ENCODE measurements around the gene XYLT1.

The XYLT1 gene

GRCh38 chr16:17070882-17071592 lies 399.7 kb downstream of the XYLT1 start:
- H3K9ac ChIP-seq (ENCODE audit: low read length) = peak overlapping the region; percentile 3

DNA sequence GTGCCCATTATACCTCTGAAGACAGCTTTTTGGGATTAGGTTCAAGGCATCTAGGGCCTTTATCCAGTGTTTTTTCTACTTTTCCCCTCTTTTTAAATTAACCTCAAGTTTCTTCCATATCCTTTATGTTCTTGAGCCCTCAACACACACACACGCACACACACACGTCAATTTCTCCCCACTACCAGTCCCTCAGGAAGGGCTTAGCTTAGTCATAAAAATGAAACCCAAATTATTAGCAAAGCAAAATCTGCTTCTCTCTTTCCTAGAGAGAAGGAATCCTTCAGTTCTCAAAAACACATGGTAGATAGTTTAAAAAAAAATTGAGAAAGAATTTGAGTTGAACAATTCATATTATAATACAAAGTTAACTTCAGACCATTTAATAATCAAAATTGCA lies 401.1 kb downstream of the XYLT1 start:
- H3K27ac ChIP-seq (ENCODE audit: low read length) = no peak overlapping the region
- H3K4me3 ChIP-seq (ENCODE audit: low read length) = no peak overlapping the region
- no peaks in the 10 kb centered on the region for H3K36me3 ChIP-seq (ENCODE audit: control insufficient read depth, low read depth, low read length)
- no peaks in the 10 kb centered on the region for H3K9me3 ChIP-seq (ENCODE audit: control insufficient read depth, low read depth, low read length)
- no peaks in the 10 kb centered on the region for H3K27me3 ChIP-seq (ENCODE audit: control insufficient read depth, insufficient read depth, low read length)
- H3K4me1 ChIP-seq (ENCODE audit: control insufficient read depth, low read depth, low read length) = peaks cover 4% of the 10 kb centered on the region
- no peak overlapping the region for H3K9ac ChIP-seq (ENCODE audit: low read length)

More at GRCh38 chr16:17070882-17071592, 399.7 kb downstream of the XYLT1 start:
- H3K4me1 ChIP-seq (ENCODE audit: control insufficient read depth, low read depth, low read length) = peaks cover 4% of the 10 kb centered on the region
- H3K4me3 ChIP-seq (ENCODE audit: low read length) = peak overlapping the region; percentile 45
- H3K27me3 ChIP-seq (ENCODE audit: control insufficient read depth, insufficient read depth, low read length) = no peaks in the 10 kb centered on the region
- H3K27ac ChIP-seq (ENCODE audit: low read length) = no peak overlapping the region
- H3K36me3 ChIP-seq (ENCODE audit: control insufficient read depth, low read depth, low read length) = no peaks in the 10 kb centered on the region
- no peaks in the 10 kb centered on the region for H3K9me3 ChIP-seq (ENCODE audit: control insufficient read depth, low read depth, low read length)

DNA sequence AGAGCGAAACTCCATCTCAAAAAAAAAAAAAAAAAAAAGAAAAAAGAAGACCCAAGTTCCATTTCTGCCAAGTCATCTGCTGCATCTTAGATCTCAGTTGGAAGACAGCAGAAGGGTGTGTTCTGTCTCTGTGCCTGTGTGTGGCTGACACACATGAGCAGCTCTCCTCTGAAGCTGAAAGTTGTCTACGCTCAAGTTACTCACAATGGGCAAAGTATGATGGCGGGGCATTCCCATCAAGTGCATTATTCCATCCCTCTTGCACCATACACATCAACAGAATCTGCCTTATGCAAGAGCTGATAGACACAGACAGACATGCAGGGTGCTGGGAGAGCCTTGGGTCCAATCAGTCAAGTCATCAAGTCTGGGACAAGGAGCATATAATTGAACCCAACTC lies 402.2 kb downstream of the XYLT1 start:
- Histone ChIP-seq H3K27ac (ENCODE audit: low read length) (no peak overlapping the region), H3K4me1 (ENCODE audit: control insufficient read depth, low read depth, low read length) (peaks cover 4% of the 10 kb centered on the region), H3K4me3 (ENCODE audit: low read length) (no peak overlapping the region), H3K9me3 (ENCODE audit: control insufficient read depth, low read depth, low read length) (no peaks in the 10 kb centered on the region), H3K9ac (ENCODE audit: low read length) (no peak overlapping the region), H3K27me3 (ENCODE audit: control insufficient read depth, insufficient read depth, low read length) (no peaks in the 10 kb centered on the region), H3K36me3 (ENCODE audit: control insufficient read depth, low read depth, low read length) (no peaks in the 10 kb centered on the region)

GRCh38 chr16:17067882-17068281 lies 402.9 kb downstream of the XYLT1 start:
- Histone ChIP-seq H3K4me1 (ENCODE audit: control insufficient read depth, low read depth, low read length) (peaks cover 4% of the 10 kb centered on the region), H3K27ac (ENCODE audit: low read length) (no peak overlapping the region), H3K36me3 (ENCODE audit: control insufficient read depth, low read depth, low read length) (no peaks in the 10 kb centered on the region), H3K27me3 (ENCODE audit: control insufficient read depth, insufficient read depth, low read length) (no peaks in the 10 kb centered on the region), H3K4me3 (ENCODE audit: low read length) (no peak overlapping the region), H3K9me3 (ENCODE audit: control insufficient read depth, low read depth, low read length) (no peaks in the 10 kb centered on the region), H3K9ac (ENCODE audit: low read length) (no peak overlapping the region)

GRCh38 chr16:17063201-17064139 lies 407.3 kb downstream of the XYLT1 start:
- Histone ChIP-seq H3K27me3 (ENCODE audit: control insufficient read depth, insufficient read depth, low read length) (no peaks in the 10 kb centered on the region), H3K9ac (ENCODE audit: low read length) (no peak overlapping the region), H3K9me3 (ENCODE audit: control insufficient read depth, low read depth, low read length) (no peaks in the 10 kb centered on the region), H3K4me3 (ENCODE audit: low read length) (no peak overlapping the region), H3K27ac (ENCODE audit: low read length) (no peak overlapping the region), H3K36me3 (ENCODE audit: control insufficient read depth, low read depth, low read length) (no peaks in the 10 kb centered on the region), H3K4me1 (ENCODE audit: control insufficient read depth, low read depth, low read length) (no peaks in the 10 kb centered on the region)

DNA sequence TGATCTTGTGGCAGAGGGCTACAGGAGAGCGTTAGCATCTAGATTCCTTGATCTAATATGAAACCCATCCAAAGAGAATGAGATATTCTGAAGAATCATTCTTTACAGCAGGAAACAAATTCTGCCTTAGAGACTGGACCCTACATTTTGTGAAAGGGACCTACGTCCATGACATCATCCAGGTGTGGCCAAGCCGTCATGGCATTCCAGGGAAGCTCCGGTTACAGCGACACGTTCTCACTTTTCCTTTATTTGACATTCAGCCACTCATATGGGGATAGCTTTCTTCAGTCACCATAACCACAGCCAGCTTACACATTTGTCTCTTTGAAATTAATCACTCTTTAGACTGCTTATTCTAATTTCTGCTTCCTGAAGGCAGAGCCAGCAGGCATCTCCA lies 408.1 kb downstream of the XYLT1 start:
- no peaks in the 10 kb centered on the region for H3K36me3 ChIP-seq (ENCODE audit: control insufficient read depth, low read depth, low read length)
- no peak overlapping the region for H3K9ac ChIP-seq (ENCODE audit: low read length)
- no peaks in the 10 kb centered on the region for H3K9me3 ChIP-seq (ENCODE audit: control insufficient read depth, low read depth, low read length)
- H3K27ac ChIP-seq (ENCODE audit: low read length) = no peak overlapping the region
- H3K4me3 ChIP-seq (ENCODE audit: low read length) = no peak overlapping the region
- no peaks in the 10 kb centered on the region for H3K4me1 ChIP-seq (ENCODE audit: control insufficient read depth, low read depth, low read length)
- H3K27me3 ChIP-seq (ENCODE audit: control insufficient read depth, insufficient read depth, low read length) = no peaks in the 10 kb centered on the region

DNA sequence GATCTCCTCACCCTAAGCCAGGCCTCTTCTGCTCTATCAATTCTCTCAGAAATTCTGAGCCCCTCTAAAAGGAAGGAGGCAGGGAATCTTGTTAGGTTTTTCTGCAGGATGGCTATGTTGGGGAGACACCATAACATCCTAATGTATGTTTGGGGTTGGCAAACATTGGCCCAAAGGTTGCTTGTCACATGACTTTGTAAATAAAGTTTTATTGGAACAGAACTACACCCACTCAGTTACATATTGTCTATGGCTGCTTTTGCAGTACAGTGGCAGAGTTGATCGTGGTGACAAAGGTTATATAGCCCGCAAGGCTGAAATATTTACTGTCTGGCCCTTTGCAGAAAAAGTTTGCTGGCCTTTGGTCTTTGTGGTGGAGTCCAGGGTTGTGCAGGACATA lies 409.4 kb downstream of the XYLT1 start:
- H3K4me3 ChIP-seq (ENCODE audit: low read length) = no peak overlapping the region
- no peak overlapping the region for H3K27ac ChIP-seq (ENCODE audit: low read length)
- no peaks in the 10 kb centered on the region for H3K36me3 ChIP-seq (ENCODE audit: control insufficient read depth, low read depth, low read length)
- no peaks in the 10 kb centered on the region for H3K4me1 ChIP-seq (ENCODE audit: control insufficient read depth, low read depth, low read length)
- no peak overlapping the region for H3K9ac ChIP-seq (ENCODE audit: low read length)
- H3K9me3 ChIP-seq (ENCODE audit: control insufficient read depth, low read depth, low read length) = no peaks in the 10 kb centered on the region
- no peaks in the 10 kb centered on the region for H3K27me3 ChIP-seq (ENCODE audit: control insufficient read depth, insufficient read depth, low read length)

DNA sequence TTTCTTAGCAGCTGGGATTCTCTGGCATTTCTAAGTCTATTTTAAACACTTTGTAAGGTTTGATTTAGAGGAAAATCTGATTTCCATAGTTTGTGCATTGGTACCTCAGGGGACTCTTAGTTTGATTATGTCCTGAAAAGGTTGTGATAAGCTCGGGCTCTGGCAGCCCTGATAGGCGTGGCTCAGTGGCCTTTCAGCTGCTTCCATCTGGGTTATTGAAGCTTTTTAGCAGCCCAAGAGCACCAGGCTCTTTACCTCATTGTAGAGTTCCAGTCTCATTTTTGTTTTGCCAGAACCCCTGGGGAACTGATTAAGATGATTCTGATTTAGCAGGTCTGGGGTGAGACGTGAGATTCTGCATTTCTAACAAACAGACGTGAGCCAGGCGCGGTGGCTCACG lies 412.3 kb downstream of the XYLT1 start:
- Histone ChIP-seq H3K36me3 (ENCODE audit: control insufficient read depth, low read depth, low read length) (no peaks in the 10 kb centered on the region), H3K27me3 (ENCODE audit: control insufficient read depth, insufficient read depth, low read length) (no peaks in the 10 kb centered on the region), H3K9me3 (ENCODE audit: control insufficient read depth, low read depth, low read length) (no peaks in the 10 kb centered on the region), H3K27ac (ENCODE audit: low read length) (no peak overlapping the region), H3K9ac (ENCODE audit: low read length) (no peak overlapping the region), H3K4me3 (ENCODE audit: low read length) (no peak overlapping the region), H3K4me1 (ENCODE audit: control insufficient read depth, low read depth, low read length) (no peaks in the 10 kb centered on the region)

- no peaks in the 10 kb centered on the region for H3K27me3 ChIP-seq (ENCODE audit: control insufficient read depth, insufficient read depth, low read length)
- H3K4me1 ChIP-seq (ENCODE audit: control insufficient read depth, low read depth, low read length) = no peaks in the 10 kb centered on the region
- no peaks in the 10 kb centered on the region for H3K36me3 ChIP-seq (ENCODE audit: control insufficient read depth, low read depth, low read length)
- no peaks in the 10 kb centered on the region for H3K9me3 ChIP-seq (ENCODE audit: control insufficient read depth, low read depth, low read length)
- no peak overlapping the region for H3K9ac ChIP-seq (ENCODE audit: low read length)
- H3K4me3 ChIP-seq (ENCODE audit: low read length) = no peak overlapping the region
- H3K27ac ChIP-seq (ENCODE audit: low read length) = no peak overlapping the region
Measured at GRCh38 chr16:17056666-17057065, 414.1 kb downstream of the XYLT1 start.

DNA sequence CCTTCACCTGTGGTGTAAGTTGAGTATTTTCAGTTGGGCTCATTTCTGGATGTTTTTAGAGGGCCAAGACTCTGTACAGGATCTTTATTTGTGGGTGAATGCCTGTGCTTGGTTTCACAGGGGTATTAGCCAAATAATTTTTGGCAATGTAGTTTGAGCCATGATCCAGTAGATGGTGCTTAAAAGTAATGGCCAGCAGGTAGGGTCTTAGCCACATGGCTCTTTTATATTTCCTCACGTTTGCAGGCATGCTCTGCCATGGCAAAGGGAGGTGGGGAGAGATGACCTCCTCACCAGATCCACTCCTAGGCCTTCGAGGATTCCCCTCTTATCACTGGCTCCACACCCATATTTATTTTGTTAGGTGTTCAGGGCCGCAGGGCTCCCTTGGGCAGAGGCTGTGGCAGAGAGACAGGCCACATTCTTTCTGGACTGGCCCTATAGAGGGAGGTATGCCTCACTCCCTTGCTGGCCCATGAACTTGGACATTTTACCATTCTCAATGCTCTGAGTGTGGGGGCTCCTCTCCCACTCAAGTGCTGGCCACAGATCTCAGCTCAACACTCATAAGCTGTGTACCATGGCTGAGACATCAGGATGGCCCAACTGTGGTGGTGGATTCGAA lies 417.1 kb downstream of the XYLT1 start:
- Histone ChIP-seq H3K4me1 (ENCODE audit: control insufficient read depth, low read depth, low read length) (no peaks in the 10 kb centered on the region), H3K36me3 (ENCODE audit: control insufficient read depth, low read depth, low read length) (no peaks in the 10 kb centered on the region), H3K9me3 (ENCODE audit: control insufficient read depth, low read depth, low read length) (no peaks in the 10 kb centered on the region), H3K27me3 (ENCODE audit: control insufficient read depth, insufficient read depth, low read length) (no peaks in the 10 kb centered on the region), H3K9ac (ENCODE audit: low read length) (no peak overlapping the region), H3K27ac (ENCODE audit: low read length) (no peak overlapping the region), H3K4me3 (ENCODE audit: low read length) (no peak overlapping the region)

All from iPS-18a (cell line).